SH-SY5Y (cell line): ENCODE measurements around the gene LTBP2.

Experiments
- GATA2 ChIP-seq: IDR thresholded peaks from 2 replicates; pipeline ENCODE4 v1.6.1; 2011; ENCODE audit warnings: mild to moderate bottlenecking, low read depth, low read length
- GATA3 ChIP-seq: IDR thresholded peaks from 2 replicates; pipeline ENCODE4 v1.6.1; 2011; ENCODE audit warnings: low read depth, mild to moderate bottlenecking, low read length, moderate library complexity

The LTBP2 gene

GRCh38 chr14:74612350-74613021 is 449 bp upstream of the LTBP2 start:
- TF ChIP-seq GATA2 (no peak), GATA3 (no peak)

DNA sequence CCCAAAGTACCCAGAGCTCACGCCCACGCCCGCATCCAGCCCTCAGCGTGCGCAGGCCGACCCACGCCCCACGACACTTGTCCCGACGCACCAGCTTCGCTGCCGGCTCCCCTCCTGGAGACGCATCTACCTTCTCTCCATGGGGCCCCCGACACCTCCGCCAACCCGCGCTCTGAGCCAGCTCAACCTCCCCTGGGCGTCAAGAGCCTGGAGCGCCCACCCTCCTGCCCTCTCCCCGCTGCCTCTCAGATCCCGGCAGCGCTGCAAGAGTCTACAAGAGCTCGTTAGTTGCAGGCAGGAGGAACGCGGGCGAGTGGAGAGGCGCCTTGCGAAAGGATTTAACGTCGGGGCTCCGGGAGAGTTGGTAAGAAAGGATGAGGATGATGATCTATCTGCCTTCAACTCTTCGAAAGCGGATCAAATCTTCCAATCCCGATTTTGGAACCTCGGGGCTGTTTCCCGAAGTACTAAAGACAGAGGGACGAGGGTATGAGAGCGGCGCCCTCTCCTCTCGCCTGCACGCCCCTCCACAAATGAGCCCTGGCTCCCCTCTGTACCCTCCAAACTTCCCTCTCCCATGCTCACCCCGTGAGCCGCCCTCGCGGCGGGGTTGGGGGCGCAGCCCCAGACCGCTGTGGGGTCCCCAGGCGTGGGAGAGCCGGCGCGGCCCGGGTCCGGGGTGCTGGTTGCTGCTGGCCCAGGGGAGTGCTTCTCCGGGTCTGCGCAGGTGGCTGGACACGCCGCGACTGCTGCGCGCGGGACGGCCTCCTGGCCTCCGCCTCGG is 979 bp downstream of the LTBP2 start:
- TF ChIP-seq GATA2 (no peak), GATA3 (no peak)

- no peak for TF ChIP-seq GATA3
- TF ChIP-seq GATA2, result no peak
Observed at GRCh38 chr14:74610199-74610865, 1.7 kb downstream of the LTBP2 start.

- TF ChIP-seq GATA3 (no peak), GATA2 (no peak)
Observed at GRCh38 chr14:74609721-74610120, 2.3 kb downstream of the LTBP2 start.

GRCh38 chr14:74608959-74609611 is 3.0 kb downstream of the LTBP2 start:
- TF ChIP-seq GATA3, result no peak
- no peak for TF ChIP-seq GATA2

DNA sequence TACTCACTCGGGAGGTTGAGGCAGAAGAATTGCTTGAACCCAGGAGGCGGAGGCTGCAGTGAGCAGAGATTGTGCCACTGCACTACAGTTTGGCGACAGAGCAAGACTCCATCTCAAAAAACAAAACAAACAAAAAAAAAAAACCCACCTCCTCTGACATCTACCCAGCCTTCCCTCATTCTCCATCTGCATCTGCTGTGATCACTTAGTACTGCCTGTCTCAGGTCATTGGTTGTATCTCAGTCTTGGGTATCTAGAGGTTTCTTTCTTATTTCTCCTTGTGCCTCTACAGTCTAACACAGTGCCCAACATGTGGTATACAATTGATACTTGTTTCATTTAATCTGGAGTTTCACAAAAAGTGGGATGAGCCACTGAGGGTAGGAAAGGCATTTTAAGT is 5.3 kb downstream of the LTBP2 start:
- TF ChIP-seq GATA2, result no peak
- no peak for TF ChIP-seq GATA3

DNA sequence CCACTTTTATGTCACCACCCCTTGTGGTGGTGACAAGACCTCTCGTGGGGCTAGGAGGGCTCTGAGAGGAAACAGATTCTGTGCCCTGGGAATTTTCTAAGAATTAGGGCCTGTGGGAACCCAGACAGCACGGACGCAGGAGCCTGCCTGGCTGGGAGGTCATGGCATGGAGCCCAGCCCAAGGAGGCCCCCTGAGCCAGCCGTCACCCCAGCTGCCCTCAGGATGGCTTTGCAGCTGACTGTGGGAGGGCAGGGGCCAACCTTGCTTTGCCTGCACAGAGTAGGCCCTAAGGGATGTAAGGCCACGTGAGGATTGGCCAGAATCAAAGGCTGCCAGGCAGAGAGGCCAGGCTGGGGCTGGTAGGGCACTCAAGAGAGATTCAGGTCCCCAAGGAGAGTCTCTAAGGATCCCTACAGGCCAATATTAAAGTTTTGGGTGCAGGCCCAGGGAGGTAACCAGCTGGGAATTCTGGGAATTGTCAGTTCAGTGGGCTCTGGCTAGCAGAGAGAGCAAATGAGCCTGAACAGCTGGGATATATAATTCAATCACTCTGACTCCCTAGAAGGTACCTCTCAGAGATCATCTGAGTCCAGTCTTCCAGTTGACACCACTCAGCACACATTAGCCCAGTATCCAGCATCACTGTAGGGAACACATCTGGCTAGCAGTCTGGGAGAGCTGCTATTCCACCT is 6.4 kb downstream of the LTBP2 start:
- TF ChIP-seq GATA2, result no peak
- TF ChIP-seq GATA3, result no peak

DNA sequence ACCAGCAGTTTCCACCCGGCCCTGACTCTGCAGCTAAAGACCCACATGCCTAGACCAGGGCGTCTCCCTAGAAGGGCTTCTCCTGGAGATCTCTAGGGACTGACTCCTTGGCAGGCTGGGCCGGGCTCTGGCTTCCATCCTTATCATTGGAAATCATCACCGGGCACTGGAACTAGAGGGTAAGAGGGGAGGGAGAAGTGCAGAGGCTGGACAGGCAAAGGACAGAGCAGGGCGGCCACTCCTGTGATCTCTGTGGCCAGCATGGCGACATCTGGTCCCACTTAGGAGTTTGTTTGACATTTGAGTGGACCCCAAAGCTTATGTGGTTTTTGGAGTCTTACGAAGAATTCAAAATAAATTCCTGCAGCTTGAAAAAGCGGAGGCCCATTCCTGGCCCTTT is 7.1 kb downstream of the LTBP2 start:
- TF ChIP-seq GATA2 (no peak), GATA3 (no peak)

- TF ChIP-seq GATA3 (no peak), GATA2 (no peak)
Observed at GRCh38 chr14:74604157-74604556, 7.9 kb downstream of the LTBP2 start.

- no peak for TF ChIP-seq GATA2
- TF ChIP-seq GATA3, result no peak
Observed at GRCh38 chr14:74601982-74602381, 10.1 kb downstream of the LTBP2 start.

DNA sequence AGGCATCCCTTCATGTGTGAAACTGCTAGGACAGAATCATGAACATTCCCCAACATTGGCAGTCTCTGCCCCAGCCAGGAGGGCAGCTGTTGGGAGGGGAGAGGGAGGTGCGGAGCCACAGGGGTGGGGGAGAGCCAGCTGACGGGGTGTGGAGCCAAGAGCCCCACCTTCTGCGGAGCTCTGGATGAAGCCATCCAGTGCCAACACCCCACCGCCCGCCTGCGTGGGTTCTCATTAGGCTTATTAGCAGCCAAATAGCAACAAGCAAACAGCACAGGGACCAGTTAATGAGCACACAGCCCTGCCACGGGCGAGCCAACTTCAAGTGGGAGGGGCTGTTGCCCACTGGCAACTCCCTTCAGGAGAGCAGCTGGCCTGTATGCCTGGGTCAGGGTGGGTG is 12.1 kb downstream of the LTBP2 start:
- no peak for TF ChIP-seq GATA2

GRCh38 chr14:74599321-74599761 is 12.7 kb downstream of the LTBP2 start:
- TF ChIP-seq GATA3 (no peak), GATA2 (no peak)

- TF ChIP-seq GATA2 (no peak), GATA3 (no peak)
Observed at GRCh38 chr14:74596741-74597450, 15.1 kb downstream of the LTBP2 start.
